Esophagus muscularis mucosa (tissue), 4 donors: ENCODE data around the gene PPP1R12C. TPM values are rescaled to one million over a fixed set of nuclear protein-coding genes. Genes with fewer than 3 reads are reported as not detected.
A peak's percentile ranks its signal among the peaks of the same experiment; 100 is the strongest.

Experiments used
- DNase-seq: peaks from one replicate; pipeline ENCODE4 v3.0.0-alpha.2; 2017; ENCODE audit errors: extremely low spot score
- H3K27ac ChIP-seq, 4 donors: fragments of 200-600 bp; sonication (generic); replicated peaks in 1 of 4; 1 replicate in 3 of 4; 2 replicates in 1 of 4; pipeline ENCODE4 v1.5.1; 2016 to 2019; ENCODE audit warnings: mild to moderate bottlenecking in 1 of 4
- H3K27me3 ChIP-seq, 4 donors: fragments of 200-600 bp; sonication (generic); one replicate each; pipeline versions ENCODE4 v1.5.1 to v1.6.0; 2016 to 2019
- H3K36me3 ChIP-seq, 4 donors: fragments of 200-600 bp; sonication (generic); one replicate each; pipeline ENCODE4 v1.5.1; 2016 to 2019
- H3K4me1 ChIP-seq, 4 donors: fragments of 200-600 bp; sonication (generic); one replicate each; pipeline ENCODE4 v1.5.1; 2016 to 2019
- H3K4me3 ChIP-seq, 4 donors: fragments of 200-600 bp; sonication (generic); 1 replicate in 2 of 4; 2 replicates in 2 of 4; pipeline ENCODE4 v1.5.1; 2016 to 2019; ENCODE audit warnings: mild to moderate bottlenecking in 4 of 4, moderate library complexity in 1 of 4
- H3K9me3 ChIP-seq, 4 donors: fragments of 200-600 bp; sonication (generic); 1 replicate in 3 of 4; 2 replicates in 1 of 4; pipeline ENCODE4 v1.5.1; 2016 to 2019
- EP300 ChIP-seq: sonication (generic); formaldehyde crosslinking; IDR thresholded peaks from one replicate; pipeline ENCODE4 v1.6.1; 2017; ENCODE audit warnings: antibody characterized with exemption
- POLR2A ChIP-seq: fragments of 450-650 bp; IDR thresholded peaks from one replicate; pipeline ENCODE4 v1.6.1; 2017; ENCODE audit warnings: antibody characterized with exemption, moderate library complexity, mild to moderate bottlenecking, low read depth
- POLR2AphosphoS5 ChIP-seq, 2 donors: sonication (generic); formaldehyde crosslinking; IDR thresholded peaks; one replicate each; pipeline ENCODE4 v1.6.1; 2017; ENCODE audit warnings: antibody characterized with exemption in 2 of 2
- WGBS: methylation state at CpG from one replicate; pipeline ENCODE4 v1.1.5; 2018; 5-methylcytosine and 5-hydroxymethylcytosine counted together
- intact Hi-C: fragments of 100-400 bp; cut with DNase I; formaldehyde crosslinking; loops from one replicate; pipeline ENCODE4 v1.15.1; 2023
- total RNA-seq, 4 donors: library from RNA; depleted of rRNA; stranded (reverse); fragments of >200 nt; gene quantifications; one replicate each; pipeline versions ENCODE4 v1.1.0 to v1.2.1, GENCODE V29; 2016
- TF ChIP-seq, protein P1 (sequence below), 3 experiments: fragments of 200-600 bp in 2 of 3; fragments of 450-650 bp in 1 of 3; sonication (generic) in 2 of 3; IDR thresholded peaks; one replicate each; pipeline ENCODE4 v1.5.1; 2017 to 2019; ENCODE audit warnings: antibody characterized with exemption in 3 of 3, mild to moderate bottlenecking in 2 of 3, moderate library complexity in 1 of 3

The PPP1R12C gene
- total RNA-seq, 4 donors from 2014 or later, result 257 to 451 (median 351) TPM

DNA sequence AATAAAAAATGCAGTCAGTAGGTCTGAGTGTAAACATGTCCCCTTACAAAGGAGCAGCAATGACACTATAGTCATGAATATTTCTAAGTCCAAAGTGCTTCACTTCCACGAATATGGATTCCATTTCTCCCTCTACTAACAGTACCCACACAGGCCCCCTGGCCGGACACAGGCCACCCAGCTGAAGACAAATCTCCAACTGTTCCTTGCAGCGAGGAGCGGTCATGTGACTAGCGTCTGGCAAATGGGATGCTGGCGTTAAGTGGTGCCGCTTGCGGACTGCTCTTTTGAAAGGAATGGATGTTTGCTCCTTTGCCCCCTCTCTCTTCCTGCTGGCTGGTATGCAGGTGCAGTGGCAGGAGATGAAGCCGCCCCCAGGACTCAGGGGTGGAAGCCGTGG is 16.2 kb downstream of the PPP1R12C start:
- DNase-seq, result no peak
- WGBS, result 86% methylated on average over 10 of the region's 10 CpGs
- Histone ChIP-seq H3K4me3 (no peak overlapping the region), H3K27ac (no peak overlapping the region), H3K9me3 (peaks cover 0 to 6% (median 2%) of the 10 kb centered on the region in 4 donors), H3K4me1 (peaks cover 9 to 31% (median 23%) of the 10 kb centered on the region in 4 donors), H3K36me3 (peaks cover 38 to 83% (median 69%) of the 10 kb centered on the region in 4 donors), H3K27me3 (no peaks in the 10 kb centered on the region)
- no peak for TF ChIP-seq EP300
- no peak for TF ChIP-seq POLR2AphosphoS5 (IDR thresholded peaks at IDR 0.05)
- TF ChIP-seq, protein P1, sequence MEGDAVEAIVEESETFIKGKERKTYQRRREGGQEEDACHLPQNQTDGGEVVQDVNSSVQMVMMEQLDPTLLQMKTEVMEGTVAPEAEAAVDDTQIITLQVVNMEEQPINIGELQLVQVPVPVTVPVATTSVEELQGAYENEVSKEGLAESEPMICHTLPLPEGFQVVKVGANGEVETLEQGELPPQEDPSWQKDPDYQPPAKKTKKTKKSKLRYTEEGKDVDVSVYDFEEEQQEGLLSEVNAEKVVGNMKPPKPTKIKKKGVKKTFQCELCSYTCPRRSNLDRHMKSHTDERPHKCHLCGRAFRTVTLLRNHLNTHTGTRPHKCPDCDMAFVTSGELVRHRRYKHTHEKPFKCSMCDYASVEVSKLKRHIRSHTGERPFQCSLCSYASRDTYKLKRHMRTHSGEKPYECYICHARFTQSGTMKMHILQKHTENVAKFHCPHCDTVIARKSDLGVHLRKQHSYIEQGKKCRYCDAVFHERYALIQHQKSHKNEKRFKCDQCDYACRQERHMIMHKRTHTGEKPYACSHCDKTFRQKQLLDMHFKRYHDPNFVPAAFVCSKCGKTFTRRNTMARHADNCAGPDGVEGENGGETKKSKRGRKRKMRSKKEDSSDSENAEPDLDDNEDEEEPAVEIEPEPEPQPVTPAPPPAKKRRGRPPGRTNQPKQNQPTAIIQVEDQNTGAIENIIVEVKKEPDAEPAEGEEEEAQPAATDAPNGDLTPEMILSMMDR (IDR thresholded peaks at IDR 0.05), result no peak
- TF ChIP-seq POLR2A, result no peak
- intact Hi-C loops, result no loop called here

DNA sequence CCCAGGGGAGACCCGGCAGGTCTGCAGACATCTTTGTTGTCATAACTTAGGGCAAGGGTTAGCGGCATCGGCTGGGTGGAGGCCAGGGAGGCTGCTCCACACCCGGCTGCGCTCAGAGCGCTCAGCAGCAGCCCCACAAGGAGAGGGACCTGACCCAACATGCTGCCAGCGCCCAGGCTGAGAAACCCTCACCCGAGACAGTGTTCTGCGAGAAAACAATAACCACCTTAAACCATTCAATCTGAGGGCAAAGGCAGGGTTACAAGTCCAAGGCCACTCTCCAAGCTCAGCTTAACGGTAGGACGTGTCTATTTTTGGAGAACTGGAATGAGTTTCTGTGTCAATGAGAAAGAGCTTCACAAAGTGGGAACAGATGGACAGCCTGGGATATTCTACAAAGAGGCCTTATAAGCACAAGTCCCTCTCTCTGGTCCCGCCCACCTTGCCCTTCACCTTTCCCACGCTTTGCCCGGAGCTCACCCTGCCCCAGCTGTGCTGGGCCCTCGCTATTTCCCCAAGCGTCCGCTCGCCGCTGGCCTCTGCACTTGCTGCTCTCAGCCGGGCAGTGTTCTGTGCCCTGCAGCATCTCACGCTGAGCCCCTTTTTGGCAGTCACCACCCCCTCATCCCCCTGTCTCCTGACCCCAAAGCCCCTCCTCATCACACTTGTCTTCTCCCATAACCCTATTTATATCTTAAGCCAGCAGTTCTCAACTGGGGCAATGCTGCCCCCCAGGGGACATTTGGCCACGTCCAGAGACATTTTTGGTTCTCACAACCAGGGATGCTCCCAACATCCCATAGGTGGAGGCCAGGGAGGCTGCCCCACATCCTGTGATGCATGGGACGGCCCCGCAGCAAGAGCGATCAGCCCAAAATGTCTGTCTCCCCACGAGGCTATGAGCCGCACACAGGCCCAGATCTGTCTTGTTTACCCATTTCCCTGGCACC is 17.6 kb downstream of the PPP1R12C start:
- Histone ChIP-seq H3K4me3 (no peak overlapping the region), H3K36me3 (peaks cover 49 to 83% (median 77%) of the 10 kb centered on the region in 4 donors), H3K9me3 (peaks cover 0 to 6% (median 2%) of the 10 kb centered on the region in 4 donors), H3K27ac (peak overlapping the region in 3 of 4 donors; percentile 30 to 38 (median 34)), H3K4me1 (peaks cover 9 to 31% (median 23%) of the 10 kb centered on the region in 4 donors), H3K27me3 (no peaks in the 10 kb centered on the region)
- no peak for TF ChIP-seq POLR2AphosphoS5 (IDR thresholded peaks at IDR 0.05)
- TF ChIP-seq, protein P1 (IDR thresholded peaks at IDR 0.05), result peak in 1 of 3 experiments; percentile 4
- intact Hi-C loops, result no loop called here
- WGBS, result 74% methylated on average over 24 of the region's 27 CpGs
- no peak for DNase-seq

DNA sequence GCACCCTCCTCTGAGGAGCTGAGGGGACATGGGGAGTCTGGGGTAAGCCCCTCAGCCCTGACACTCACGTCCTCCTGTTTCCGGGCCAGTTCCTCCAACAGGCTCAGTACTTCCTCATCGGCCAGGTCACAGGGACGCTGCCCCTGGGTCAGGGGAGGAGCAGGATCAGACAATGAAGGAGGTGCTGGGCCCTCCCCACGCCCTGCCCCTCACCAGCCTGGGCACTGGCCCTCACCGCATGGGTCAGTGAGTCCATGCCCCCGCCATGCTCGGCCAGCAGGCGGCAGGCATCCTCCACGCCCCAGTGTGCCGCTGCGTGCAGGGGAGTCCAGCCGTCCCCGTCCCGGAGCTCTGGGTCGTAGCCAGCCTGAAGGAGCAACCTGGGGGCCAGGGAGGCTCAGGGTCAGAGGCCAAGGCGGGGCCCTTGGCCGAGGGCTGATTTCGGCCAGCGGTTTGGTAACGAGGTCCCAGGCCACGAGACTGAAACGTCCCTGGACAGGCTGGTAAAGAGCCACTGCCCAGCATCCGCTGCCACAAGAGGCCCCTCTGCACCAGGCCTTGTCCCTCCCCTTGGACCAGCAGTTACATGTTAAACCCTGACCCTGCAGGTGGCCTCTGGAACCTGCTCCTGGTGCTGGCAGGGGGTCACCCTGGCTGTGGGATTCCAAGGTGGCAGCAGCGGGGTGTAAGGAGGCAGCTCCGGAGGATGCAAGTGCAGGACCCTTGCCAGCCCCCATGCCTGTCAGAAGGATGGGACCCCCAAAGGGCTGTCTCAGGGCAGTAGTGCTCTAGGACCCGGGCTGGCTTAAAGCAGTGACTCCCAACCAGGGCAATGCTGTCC is 18.5 kb downstream of the PPP1R12C start:
- peak overlapping the region in 3 of 4 donors; percentile 30 to 38 (median 34) for H3K27ac ChIP-seq
- H3K36me3 ChIP-seq, result peaks cover 56 to 91% (median 85%) of the 10 kb centered on the region in 4 donors
- DNase-seq, result no peak
- TF ChIP-seq EP300, result no peak
- TF ChIP-seq POLR2A, result no peak
- no peak for TF ChIP-seq POLR2AphosphoS5 (IDR thresholded peaks at IDR 0.05)
- no peaks in the 10 kb centered on the region for H3K27me3 ChIP-seq
- WGBS, result 78% methylated on average over 24 of the region's 27 CpGs
- peaks cover 0 to 6% (median 2%) of the 10 kb centered on the region in 4 donors for H3K9me3 ChIP-seq
- peaks cover 9 to 31% (median 23%) of the 10 kb centered on the region in 4 donors for H3K4me1 ChIP-seq
- intact Hi-C loops, result no loop called here
- H3K4me3 ChIP-seq, result no peak overlapping the region

DNA sequence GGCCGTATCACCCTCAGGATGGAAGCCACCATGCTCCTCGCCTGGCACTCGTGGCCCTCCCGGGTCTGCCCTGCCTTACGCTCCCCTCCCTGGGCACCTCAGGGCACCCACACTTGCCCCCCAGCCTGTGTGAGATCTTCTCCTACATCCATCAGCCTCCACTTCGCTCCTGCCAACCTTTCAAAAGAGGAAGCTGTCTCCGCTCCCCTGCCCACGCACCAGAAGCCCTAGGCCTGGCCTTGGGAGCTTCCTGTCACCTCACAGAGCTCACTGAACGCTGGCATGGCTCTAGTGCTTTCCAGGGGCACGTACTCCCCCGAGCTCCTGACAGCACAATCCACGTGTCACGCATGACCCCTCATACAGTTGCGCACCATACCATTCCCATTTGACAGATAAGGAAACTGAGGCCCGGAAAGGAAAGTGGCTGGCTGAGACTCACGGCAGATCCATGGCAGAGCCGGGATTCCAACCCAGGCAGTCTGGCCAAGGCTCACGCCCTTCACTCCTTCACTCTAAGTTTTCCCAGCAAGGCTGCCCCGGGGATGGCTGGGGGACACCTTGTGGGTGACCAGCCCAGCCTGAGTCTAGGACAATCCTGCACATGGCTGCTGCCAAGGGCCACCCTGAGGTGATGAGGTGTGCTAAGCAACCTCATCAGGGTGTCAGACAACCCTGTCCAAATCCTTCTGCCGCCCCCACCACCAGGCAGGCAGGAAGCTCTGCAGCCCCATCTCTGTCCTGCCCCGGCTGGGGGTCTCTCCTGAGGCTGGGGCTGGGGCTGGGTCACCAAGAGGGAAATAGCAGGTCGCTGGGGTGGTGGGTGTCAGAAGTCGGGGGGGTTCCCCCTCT is 19.3 kb downstream of the PPP1R12C start:
- no peaks in the 10 kb centered on the region for H3K27me3 ChIP-seq

More for the DNA sequence above, 19.3 kb downstream of the PPP1R12C start:
- intact Hi-C loops, result no loop called here
- 84% methylated on average over 20 of the region's 23 CpGs for WGBS
- H3K36me3 ChIP-seq, result peaks cover 50 to 84% (median 78%) of the 10 kb centered on the region in 4 donors
- peaks cover 0 to 2% (median 1%) of the 10 kb centered on the region in 4 donors for H3K9me3 ChIP-seq
- DNase-seq, result no peak
- TF ChIP-seq POLR2AphosphoS5 (IDR thresholded peaks at IDR 0.05) (no peak), EP300 (no peak), POLR2A (no peak)
- TF ChIP-seq, protein P1 (IDR thresholded peaks at IDR 0.05), result no peak
- H3K27ac ChIP-seq, result no peak overlapping the region
- peaks cover 9 to 31% (median 23%) of the 10 kb centered on the region in 4 donors for H3K4me1 ChIP-seq
- H3K4me3 ChIP-seq, result no peak overlapping the region
